ENCODE results near the gene SRRM2.

DNA sequence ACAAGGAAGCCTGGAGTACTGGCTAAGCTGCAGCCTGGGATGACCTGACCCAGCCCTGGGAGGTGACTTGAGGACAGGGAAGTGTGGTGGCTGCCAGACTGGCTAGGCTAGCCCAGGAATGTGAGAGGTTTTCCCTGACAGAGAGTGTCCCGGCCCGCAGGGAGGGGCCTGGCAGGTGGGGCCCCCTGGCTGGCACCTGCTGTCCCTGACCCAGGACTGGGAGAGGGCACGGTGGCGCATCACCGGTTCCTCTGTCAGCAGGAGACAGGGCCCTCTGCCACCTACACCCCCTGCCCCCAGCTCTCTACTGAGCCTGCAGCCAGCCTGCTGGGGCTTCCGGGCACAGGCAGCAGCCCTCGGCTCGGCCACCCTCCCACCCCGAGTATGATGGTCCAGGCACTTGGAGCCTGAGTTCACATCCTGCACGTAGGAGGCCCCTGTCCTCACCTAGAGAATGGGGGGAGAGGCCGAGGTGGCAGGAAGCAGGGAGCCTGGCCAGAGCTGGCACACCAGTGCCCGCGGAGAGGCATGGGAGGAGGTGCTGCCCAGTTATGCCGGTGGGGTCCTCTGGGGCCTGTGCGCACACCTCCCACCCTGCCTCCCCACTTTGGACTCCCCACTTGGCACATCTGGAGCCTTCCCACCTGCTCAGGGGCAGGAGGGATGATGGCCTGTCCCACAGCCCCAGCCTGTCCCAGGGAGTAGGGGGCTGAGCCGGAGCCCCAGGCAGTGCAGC is 32.9 kb upstream of the SRRM2 start:
- TF ChIP-seq, protein P1, sequence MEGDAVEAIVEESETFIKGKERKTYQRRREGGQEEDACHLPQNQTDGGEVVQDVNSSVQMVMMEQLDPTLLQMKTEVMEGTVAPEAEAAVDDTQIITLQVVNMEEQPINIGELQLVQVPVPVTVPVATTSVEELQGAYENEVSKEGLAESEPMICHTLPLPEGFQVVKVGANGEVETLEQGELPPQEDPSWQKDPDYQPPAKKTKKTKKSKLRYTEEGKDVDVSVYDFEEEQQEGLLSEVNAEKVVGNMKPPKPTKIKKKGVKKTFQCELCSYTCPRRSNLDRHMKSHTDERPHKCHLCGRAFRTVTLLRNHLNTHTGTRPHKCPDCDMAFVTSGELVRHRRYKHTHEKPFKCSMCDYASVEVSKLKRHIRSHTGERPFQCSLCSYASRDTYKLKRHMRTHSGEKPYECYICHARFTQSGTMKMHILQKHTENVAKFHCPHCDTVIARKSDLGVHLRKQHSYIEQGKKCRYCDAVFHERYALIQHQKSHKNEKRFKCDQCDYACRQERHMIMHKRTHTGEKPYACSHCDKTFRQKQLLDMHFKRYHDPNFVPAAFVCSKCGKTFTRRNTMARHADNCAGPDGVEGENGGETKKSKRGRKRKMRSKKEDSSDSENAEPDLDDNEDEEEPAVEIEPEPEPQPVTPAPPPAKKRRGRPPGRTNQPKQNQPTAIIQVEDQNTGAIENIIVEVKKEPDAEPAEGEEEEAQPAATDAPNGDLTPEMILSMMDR (IDR thresholded peaks at IDR 0.05), result no peak
- TF ChIP-seq POLR2A (IDR thresholded peaks at IDR 0.05) (no peak), EP300 (IDR thresholded peaks at IDR 0.05; ENCODE audit: low read depth) (no peak), POLR2AphosphoS5 (IDR thresholded peaks at IDR 0.05) (peak in 2 of 3 donors; percentile 14 to 42)

Data from transverse colon (tissue), 4 donors.